ENCODE data around the gene IQSEC3. TPM values are rescaled to one million over a fixed set of nuclear protein-coding genes. Genes with fewer than 3 reads are reported as not detected.

Gene IQSEC3
- total RNA-seq: not detected in 2 replicates

DNA sequence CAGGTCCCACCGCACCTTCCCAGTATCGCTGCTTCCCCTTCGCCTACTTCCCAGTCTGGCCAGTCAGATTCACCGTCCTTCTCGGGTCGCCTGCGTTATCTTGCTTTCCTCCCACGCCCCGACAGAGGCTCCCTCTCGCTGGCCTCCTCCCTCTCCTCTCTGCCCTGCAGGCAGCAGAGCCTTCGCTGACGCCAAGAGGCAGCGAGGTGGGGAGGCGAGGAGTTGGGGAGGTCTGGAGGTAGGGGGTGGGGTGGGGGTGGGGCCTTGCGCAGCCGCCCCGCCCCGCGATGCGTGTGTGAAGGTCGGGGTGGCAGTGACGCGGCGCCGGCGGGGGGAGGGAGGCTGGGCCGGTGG is at the start of gene IQSEC3:
IQSEC3 (plus strand) TSS at position 340 of the 354 bp plus-strand sequence. CDS start 116 bp downstream, outside the sequence.

DNA sequence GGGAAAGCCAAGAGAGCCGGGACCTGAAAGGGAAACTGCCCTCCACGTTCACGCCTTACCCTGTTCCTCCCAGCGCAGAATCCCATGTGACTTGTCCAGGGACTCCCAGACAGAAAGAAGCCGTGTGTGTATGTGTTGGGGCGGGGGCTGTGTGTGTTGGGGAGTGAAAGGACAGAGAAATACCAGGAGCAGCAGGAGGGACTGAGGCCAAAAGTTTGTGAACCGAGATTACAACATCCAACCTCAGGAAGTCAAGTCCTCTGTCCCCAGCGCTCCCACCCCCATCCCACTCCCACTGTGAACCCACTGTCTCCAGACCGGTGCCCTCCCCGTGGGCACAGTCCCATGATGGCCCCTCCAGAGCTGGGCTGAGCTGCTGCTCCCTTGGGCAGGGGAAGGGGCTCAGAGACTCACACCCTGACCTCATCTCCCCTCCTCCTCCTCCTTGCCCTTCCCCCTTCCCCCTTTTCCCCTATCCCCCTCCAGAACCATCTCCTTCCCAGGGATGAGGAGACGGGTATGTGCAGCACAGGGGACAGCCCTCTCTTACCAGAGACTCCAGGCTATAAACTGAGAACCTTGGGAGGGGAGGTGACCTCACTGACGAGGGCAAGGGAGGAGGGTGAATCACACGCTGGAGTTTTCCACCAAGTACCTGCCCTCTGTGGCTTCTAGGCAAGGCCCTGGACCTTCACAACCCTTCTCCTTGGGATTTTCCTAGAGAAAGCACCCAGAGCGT is 147.6 kb downstream of the IQSEC3 start, which contains the start of gene SLC6A12:
SLC6A12 (minus strand) TSS at position 155 of the 739 bp plus-strand sequence. CDS start 4,171 bp downstream, outside the sequence.

Other genes with a start within 250 kb of the IQSEC3 start
- gene SLC6A12, start 147.4 kb downstream of the IQSEC3 start, total RNA-seq: not detected in 2 replicates
- not detected in 2 replicates for gene SLC6A13, start 196.1 kb downstream of the IQSEC3 start, total RNA-seq

Measured in bronchus fibroblast of lung (primary cell).